H9 (cell line): ENCODE measurements around the gene ZNF783. TPM values are rescaled to one million over a fixed set of nuclear protein-coding genes. Genes with fewer than 3 reads are reported as not detected.

Experiments
- DNase-seq: peaks from one replicate; pipeline ENCODE4 v3.0.0-alpha.2; 2017
- H2AFZ ChIP-seq: one replicate; pipeline ENCODE4 v1.6.1; 2013; ENCODE audit warnings: mild to moderate bottlenecking, low read length, control low read depth, moderate library complexity
- H2AK5ac ChIP-seq: 2 replicates; pipeline ENCODE4 v1.6.1; 2013; ENCODE audit warnings: low read length, control low read depth, mixed read lengths; ENCODE audit not compliant: insufficient read length
- H2BK120ac ChIP-seq: one replicate; pipeline ENCODE4 v1.6.1; 2013; ENCODE audit warnings: low read depth, mild to moderate bottlenecking, low read length, control low read depth, inconsistent platforms; ENCODE audit not compliant: poor library complexity, severe bottlenecking
- H2BK12ac ChIP-seq: 2 replicates; pipeline ENCODE4 v1.6.1; 2013; ENCODE audit warnings: low read length, control low read depth, mixed read lengths, low read depth; ENCODE audit not compliant: insufficient read length
- H2BK15ac ChIP-seq: 2 replicates; pipeline ENCODE4 v1.6.1; 2013; ENCODE audit warnings: low read depth, low read length, control low read depth
- H2BK20ac ChIP-seq: one replicate; pipeline ENCODE4 v1.6.1; 2013; ENCODE audit warnings: low read depth, mild to moderate bottlenecking, low read length, control low read depth, inconsistent platforms; ENCODE audit not compliant: poor library complexity, severe bottlenecking
- H2BK5ac ChIP-seq: 2 replicates; pipeline ENCODE4 v1.6.1; 2013; ENCODE audit warnings: low read length, control low read depth, mixed read lengths; ENCODE audit not compliant: insufficient read length
- H3K14ac ChIP-seq: 2 replicates; pipeline ENCODE4 v1.6.1; 2013; ENCODE audit warnings: low read length, control low read depth; ENCODE audit not compliant: insufficient read depth
- H3K18ac ChIP-seq: 2 replicates; pipeline ENCODE4 v1.6.1; 2013; ENCODE audit warnings: low read depth, mild to moderate bottlenecking, mixed read lengths, low read length, control low read depth; ENCODE audit not compliant: insufficient read length
- H3K23ac ChIP-seq: 2 replicates; pipeline ENCODE4 v1.6.1; 2013; ENCODE audit warnings: low read length, control low read depth, mixed read lengths, low read depth; ENCODE audit not compliant: insufficient read length
- H3K23me2 ChIP-seq: 2 replicates; pipeline ENCODE4 v1.6.1; 2013; ENCODE audit warnings: low read depth, mild to moderate bottlenecking, mixed read lengths, low read length, control low read depth; ENCODE audit not compliant: insufficient read length, poor library complexity, severe bottlenecking
- H3K27ac ChIP-seq: 2 replicates; pipeline ENCODE4 v1.5.1; 2013; ENCODE audit warnings: low read length, control low read depth, mixed read lengths, low read depth; ENCODE audit not compliant: insufficient read length
- H3K27me3 ChIP-seq: 2 replicates; pipeline ENCODE4 v1.6.1; 2013; ENCODE audit warnings: low read length, control low read depth, inconsistent platforms; ENCODE audit not compliant: insufficient read depth
- H3K4ac ChIP-seq: 2 replicates; pipeline ENCODE4 v1.6.1; 2013; ENCODE audit warnings: low read depth, mild to moderate bottlenecking, control low read depth, inconsistent platforms, low read length, moderate library complexity
- H3K4me1 ChIP-seq: 2 replicates; pipeline ENCODE4 v1.6.1; 2013; ENCODE audit warnings: low read length, control low read depth, inconsistent platforms; ENCODE audit not compliant: insufficient read depth
- H3K4me2 ChIP-seq: 2 replicates; pipeline ENCODE4 v1.6.1; 2013; ENCODE audit warnings: low read length, control low read depth, mixed read lengths; ENCODE audit not compliant: insufficient read length, insufficient read depth
- H3K56ac ChIP-seq: 2 replicates; pipeline ENCODE4 v1.6.1; 2013; ENCODE audit warnings: low read depth, mild to moderate bottlenecking, mixed read lengths, low read length, control low read depth; ENCODE audit not compliant: insufficient read length
- H3K79me1 ChIP-seq: 2 replicates; pipeline ENCODE4 v1.6.1; 2013; ENCODE audit warnings: low read depth, mild to moderate bottlenecking, moderate library complexity, low read length, control low read depth, inconsistent platforms; ENCODE audit not compliant: insufficient read depth, poor library complexity, severe bottlenecking
- H3K79me2 ChIP-seq: 2 replicates; pipeline ENCODE4 v1.6.1; 2013; ENCODE audit warnings: low read length, control low read depth, inconsistent platforms; ENCODE audit not compliant: insufficient read depth
- H3K9ac ChIP-seq: 2 replicates; pipeline ENCODE4 v1.6.1; 2013; ENCODE audit warnings: low read length, control low read depth, mixed read lengths; ENCODE audit not compliant: insufficient read length; ENCODE audit errors: extremely low read depth
- H3K9me3 ChIP-seq: one replicate; pipeline ENCODE4 v1.6.1; 2013; ENCODE audit warnings: low read depth, low read length, inconsistent platforms; ENCODE audit not compliant: control insufficient read depth
- H3T11ph ChIP-seq: one replicate; pipeline ENCODE4 v1.6.1; 2013; ENCODE audit warnings: mild to moderate bottlenecking, low read length, control low read depth, inconsistent platforms
- H4K20me1 ChIP-seq: one replicate; pipeline ENCODE4 v1.6.1; 2013; ENCODE audit not compliant: control insufficient read depth, insufficient read length, insufficient read depth
- H4K5ac ChIP-seq: 2 replicates; pipeline ENCODE4 v1.6.1; 2013; ENCODE audit warnings: low read depth, mild to moderate bottlenecking, mixed read lengths, low read length, control low read depth; ENCODE audit not compliant: insufficient read length
- H4K8ac ChIP-seq: replicated peaks from 2 replicates; pipeline ENCODE4 v1.6.1; 2013; ENCODE audit warnings: low read length, control low read depth, mixed read lengths, low read depth; ENCODE audit not compliant: insufficient read length
- H4K91ac ChIP-seq: 2 replicates; pipeline ENCODE4 v1.6.1; 2013; ENCODE audit warnings: low read depth, mild to moderate bottlenecking, moderate library complexity, mixed read lengths, low read length, control low read depth; ENCODE audit not compliant: insufficient read length
- H3K27ac Mint-ChIP-seq, 3 experiments: 2 replicates in 2 of 3; 3 replicates in 1 of 3; pipeline ENCODE4 v1.8.0; 2020 to 2021; ENCODE audit warnings: mixed read lengths in 3 of 3, mild to moderate bottlenecking in 1 of 3, moderate library complexity in 1 of 3
- H3K27me3 Mint-ChIP-seq: 2 replicates; pipeline ENCODE4 v1.8.0; 2021; ENCODE audit warnings: low read depth, mild to moderate bottlenecking, moderate library complexity, mixed read lengths
- H3K36me3 Mint-ChIP-seq, 3 experiments: 2 replicates in 2 of 3; 3 replicates in 1 of 3; pipeline ENCODE4 v1.8.0; 2020 to 2021; ENCODE audit warnings: low read depth in 3 of 3, mixed read lengths in 3 of 3; ENCODE audit not compliant: insufficient read depth in 1 of 3
- H3K4me1 Mint-ChIP-seq, 2 experiments: 2 replicates each; pipeline ENCODE4 v1.8.0; 2020; ENCODE audit warnings: mixed read lengths in 2 of 2
- H3K4me3 Mint-ChIP-seq, 2 experiments: 2 replicates in 1 of 2; 3 replicates in 1 of 2; pipeline ENCODE4 v1.8.0; 2020 to 2021; ENCODE audit warnings: mild to moderate bottlenecking in 2 of 2, mixed read lengths in 2 of 2, moderate library complexity in 1 of 2
- H3K9me3 Mint-ChIP-seq, 2 experiments: 2 replicates in 1 of 2; 3 replicates in 1 of 2; pipeline ENCODE4 v1.8.0; 2020; ENCODE audit warnings: mild to moderate bottlenecking in 2 of 2, mixed read lengths in 2 of 2, moderate library complexity in 1 of 2
- WGBS: extraction: QIAGEN DNeasy Blood & Tissue Kit; methylation state at CpG from one replicate; pipeline ENCODE4 v1.1.7; 2013; ENCODE audit warnings: missing lambda C conversion rate, low lambda C conversion rate, mixed read lengths; ENCODE audit not compliant: insufficient read length; ENCODE audit errors: extremely low coverage; 5-methylcytosine and 5-hydroxymethylcytosine counted together
- total RNA-seq: library from RNA; stranded (reverse); gene quantifications from 2 replicates; pipeline ENCODE4 v1.2.1, GENCODE V29; 2021
- TF ChIP-seq, protein P1 (sequence below): fragments of 200-600 bp; sonication (generic); conservative IDR thresholded peaks from 3 replicates; pipeline ENCODE4 v1.8.0; 2021; ENCODE audit warnings: antibody characterized with exemption, mild to moderate bottlenecking

The ZNF783 gene
- total RNA-seq, 1 experiment from 2014 or later: 13.6 TPM

DNA sequence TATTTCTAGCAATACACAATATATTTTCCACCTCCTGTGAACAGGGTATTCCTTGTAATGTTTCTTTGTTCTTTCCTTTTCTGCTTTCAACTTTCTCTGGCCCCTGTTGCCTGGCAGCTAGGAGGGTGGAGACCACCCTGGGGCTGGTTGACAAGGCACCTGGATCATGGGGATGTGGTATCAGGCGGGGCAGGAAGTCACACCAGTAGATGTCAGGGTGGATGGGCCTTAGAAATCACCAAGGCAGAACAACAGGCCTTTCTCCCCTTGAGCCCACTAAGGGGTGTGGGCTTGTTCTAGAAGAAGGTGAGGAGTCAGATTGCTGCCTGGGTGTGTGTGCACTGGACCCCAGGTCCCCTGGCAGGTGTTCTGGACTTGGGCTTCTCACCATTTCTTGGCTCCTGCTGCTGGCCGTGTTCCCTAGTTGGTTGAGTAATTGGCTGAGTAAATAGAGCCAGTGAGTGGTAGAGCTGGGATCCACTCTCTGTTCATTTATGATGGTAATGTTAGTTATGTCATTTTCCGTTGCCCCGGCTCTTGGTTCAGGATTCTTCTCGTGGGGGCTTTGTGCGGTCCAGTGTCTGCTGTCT is 24.9 kb downstream of the ZNF783 start:
- WGBS: no CpG with 5 or more reads among the region's 6 CpGs
- H3K79me1 ChIP-seq: no peaks in the 10 kb centered on the region
- no peak overlapping the region for H3K14ac ChIP-seq
- H2BK5ac ChIP-seq: no peak overlapping the region
- no peak overlapping the region for H4K91ac ChIP-seq
- H3K9me3 ChIP-seq: no peaks in the 10 kb centered on the region
- no peak overlapping the region for H3K4ac ChIP-seq
- peaks cover 14 to 23% of the 10 kb centered on the region in 2 experiments for H3K4me1 Mint-ChIP-seq
- no peak for DNase-seq
- H4K5ac ChIP-seq: no peak overlapping the region
- H3T11ph ChIP-seq: no peak overlapping the region
- no peak overlapping the region for H2AK5ac ChIP-seq
- H3K27me3 ChIP-seq: no peaks in the 10 kb centered on the region
- peaks cover 10% of the 10 kb centered on the region for H3K23me2 ChIP-seq
- H3K4me1 ChIP-seq: no peaks in the 10 kb centered on the region; the same call in 1 of the 2 replicates
- no peak overlapping the region; a peak in 1 of 7 replicates for H3K27ac Mint-ChIP-seq
- peaks cover 14% of the 10 kb centered on the region for H3K27me3 Mint-ChIP-seq
- H3K36me3 Mint-ChIP-seq: peaks cover 3 to 10% (median 6%) of the 10 kb centered on the region in 3 experiments; a peak in 5 of 7 replicates
- H3K4me2 ChIP-seq: no peak overlapping the region
- H3K18ac ChIP-seq: no peak overlapping the region
- H4K20me1 ChIP-seq: no peaks in the 10 kb centered on the region
- H3K79me2 ChIP-seq: no peaks in the 10 kb centered on the region
- no peaks in the 10 kb centered on the region for H3K9me3 Mint-ChIP-seq
- no peak overlapping the region for H3K9ac ChIP-seq
- no peak overlapping the region for H2AFZ ChIP-seq
- H2BK15ac ChIP-seq: no peak overlapping the region
- H3K4me3 Mint-ChIP-seq: no peak overlapping the region; a peak in 1 of 5 replicates
- H2BK20ac ChIP-seq: no peak overlapping the region
- H4K8ac ChIP-seq: no peak overlapping the region
- H3K56ac ChIP-seq: no peak overlapping the region
- H3K23ac ChIP-seq: no peak overlapping the region
- H3K27ac ChIP-seq: no peak overlapping the region
- TF ChIP-seq, protein P1, sequence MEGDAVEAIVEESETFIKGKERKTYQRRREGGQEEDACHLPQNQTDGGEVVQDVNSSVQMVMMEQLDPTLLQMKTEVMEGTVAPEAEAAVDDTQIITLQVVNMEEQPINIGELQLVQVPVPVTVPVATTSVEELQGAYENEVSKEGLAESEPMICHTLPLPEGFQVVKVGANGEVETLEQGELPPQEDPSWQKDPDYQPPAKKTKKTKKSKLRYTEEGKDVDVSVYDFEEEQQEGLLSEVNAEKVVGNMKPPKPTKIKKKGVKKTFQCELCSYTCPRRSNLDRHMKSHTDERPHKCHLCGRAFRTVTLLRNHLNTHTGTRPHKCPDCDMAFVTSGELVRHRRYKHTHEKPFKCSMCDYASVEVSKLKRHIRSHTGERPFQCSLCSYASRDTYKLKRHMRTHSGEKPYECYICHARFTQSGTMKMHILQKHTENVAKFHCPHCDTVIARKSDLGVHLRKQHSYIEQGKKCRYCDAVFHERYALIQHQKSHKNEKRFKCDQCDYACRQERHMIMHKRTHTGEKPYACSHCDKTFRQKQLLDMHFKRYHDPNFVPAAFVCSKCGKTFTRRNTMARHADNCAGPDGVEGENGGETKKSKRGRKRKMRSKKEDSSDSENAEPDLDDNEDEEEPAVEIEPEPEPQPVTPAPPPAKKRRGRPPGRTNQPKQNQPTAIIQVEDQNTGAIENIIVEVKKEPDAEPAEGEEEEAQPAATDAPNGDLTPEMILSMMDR: no peak
- no peak overlapping the region for H2BK12ac ChIP-seq
- H2BK120ac ChIP-seq: no peak overlapping the region
